Neuronal stem cell (in vitro differentiated cells): Measurements from ENCODE around the gene EXOC6.

Experiments
- DNase-seq: peaks from one replicate; pipeline ENCODE4 v3.0.0-alpha.2; 2013; ENCODE audit warnings: low spot score
- H2AFZ ChIP-seq: one replicate; pipeline ENCODE4 v1.6.1; 2013; ENCODE audit warnings: mild to moderate bottlenecking, low read length, inconsistent platforms
- H2AK5ac ChIP-seq: 2 replicates; pipeline ENCODE4 v1.6.1; 2013; ENCODE audit warnings: low read depth, mild to moderate bottlenecking, inconsistent platforms, low read length, moderate library complexity, mixed read lengths
- H2BK120ac ChIP-seq: 2 replicates; pipeline ENCODE4 v1.6.1; 2013; ENCODE audit warnings: low read depth, mild to moderate bottlenecking, inconsistent platforms, low read length, moderate library complexity, mixed read lengths
- H2BK12ac ChIP-seq: one replicate; pipeline ENCODE4 v1.6.1; 2013; ENCODE audit warnings: low read length, inconsistent platforms
- H2BK15ac ChIP-seq: 2 replicates; pipeline ENCODE4 v1.6.1; 2013; ENCODE audit warnings: mild to moderate bottlenecking, low read length, inconsistent platforms, mixed read lengths
- H2BK5ac ChIP-seq: one replicate; pipeline ENCODE4 v1.6.1; 2013; ENCODE audit warnings: inconsistent platforms, mild to moderate bottlenecking, low read length, moderate library complexity
- H3K14ac ChIP-seq: one replicate; pipeline ENCODE4 v1.6.1; 2013; ENCODE audit warnings: low read length, inconsistent platforms
- H3K18ac ChIP-seq: 2 replicates; pipeline ENCODE4 v1.6.1; 2013; ENCODE audit warnings: low read length, inconsistent platforms
- H3K23ac ChIP-seq: 2 replicates; pipeline ENCODE4 v1.6.1; 2013; ENCODE audit warnings: low read depth, mild to moderate bottlenecking, mixed read lengths, low read length, inconsistent platforms; ENCODE audit not compliant: poor library complexity
- H3K27ac ChIP-seq: replicated peaks from 3 replicates; pipeline ENCODE4 v1.5.1; 2013; ENCODE audit warnings: low read length, inconsistent platforms
- H3K27me3 ChIP-seq, 3 experiments: 2 replicates each; pipeline ENCODE4 v1.6.1; 2013; ENCODE audit warnings: low read length in 3 of 3, mild to moderate bottlenecking in 2 of 3, inconsistent platforms in 1 of 3, low read depth in 1 of 3, mixed read lengths in 1 of 3, moderate library complexity in 1 of 3; ENCODE audit not compliant: control insufficient read depth in 3 of 3, insufficient read depth in 3 of 3
- H3K36me3 ChIP-seq, 2 donors: replicated peaks in 1 of 2; 2 replicates each; pipeline ENCODE4 v1.6.1; 2013; ENCODE audit warnings: low read length in 2 of 2; ENCODE audit not compliant: control insufficient read depth in 2 of 2, insufficient read depth in 2 of 2
- H3K4ac ChIP-seq: 2 replicates; pipeline ENCODE4 v1.6.1; 2013; ENCODE audit warnings: inconsistent platforms, mild to moderate bottlenecking, low read length, moderate library complexity
- H3K4me1 ChIP-seq, 2 donors: 1 replicate in 1 of 2; 2 replicates in 1 of 2; pipeline ENCODE4 v1.6.1; 2013; ENCODE audit warnings: low read length in 2 of 2, low read depth in 1 of 2; ENCODE audit not compliant: control insufficient read depth in 2 of 2, insufficient read depth in 1 of 2
- H3K4me2 ChIP-seq: one replicate; pipeline ENCODE4 v1.6.1; 2013; ENCODE audit warnings: mild to moderate bottlenecking, low read length, inconsistent platforms; ENCODE audit not compliant: insufficient read depth, poor library complexity, severe bottlenecking
- H3K4me3 ChIP-seq, 2 donors: 2 replicates each; pipeline ENCODE4 v1.5.1; 2013; ENCODE audit warnings: low read length in 2 of 2, mild to moderate bottlenecking in 2 of 2, inconsistent platforms in 1 of 2, moderate library complexity in 1 of 2
- H3K79me1 ChIP-seq: one replicate; pipeline ENCODE4 v1.6.1; 2013; ENCODE audit warnings: low read depth, mild to moderate bottlenecking, inconsistent platforms, low read length, moderate library complexity
- H3K9ac ChIP-seq: one replicate; pipeline ENCODE4 v1.6.1; 2013; ENCODE audit warnings: mild to moderate bottlenecking, low read depth, low read length, inconsistent platforms; ENCODE audit not compliant: poor library complexity
- H3K9me3 ChIP-seq, 2 donors: replicated peaks in 1 of 2; 2 replicates each; pipeline versions ENCODE3 to v1.6.1; 2013; ENCODE audit warnings: low read length in 2 of 2, mild to moderate bottlenecking in 2 of 2, inconsistent platforms in 1 of 2, low read depth in 1 of 2, mixed read lengths in 1 of 2, moderate library complexity in 1 of 2; ENCODE audit not compliant: control insufficient read depth in 2 of 2, insufficient read depth in 1 of 2
- H4K8ac ChIP-seq: one replicate; pipeline ENCODE4 v1.6.1; 2013; ENCODE audit warnings: low read depth, mild to moderate bottlenecking, inconsistent platforms, low read length, moderate library complexity
- H4K91ac ChIP-seq: one replicate; pipeline ENCODE4 v1.6.1; 2013; ENCODE audit warnings: low read length, low read depth, mild to moderate bottlenecking, inconsistent platforms; ENCODE audit not compliant: poor library complexity
- WGBS, 2 donors: extraction: QIAGEN DNeasy Blood & Tissue Kit; methylation state at CpG; one replicate each; pipeline ENCODE4 v1.1.7; 2013; ENCODE audit warnings: missing lambda C conversion rate in 2 of 2, mixed read lengths in 1 of 2; ENCODE audit not compliant: insufficient read length in 2 of 2, insufficient replicate concordance in 1 of 2; ENCODE audit errors: extremely low coverage in 2 of 2; 5-methylcytosine and 5-hydroxymethylcytosine counted together

Gene EXOC6

DNA sequence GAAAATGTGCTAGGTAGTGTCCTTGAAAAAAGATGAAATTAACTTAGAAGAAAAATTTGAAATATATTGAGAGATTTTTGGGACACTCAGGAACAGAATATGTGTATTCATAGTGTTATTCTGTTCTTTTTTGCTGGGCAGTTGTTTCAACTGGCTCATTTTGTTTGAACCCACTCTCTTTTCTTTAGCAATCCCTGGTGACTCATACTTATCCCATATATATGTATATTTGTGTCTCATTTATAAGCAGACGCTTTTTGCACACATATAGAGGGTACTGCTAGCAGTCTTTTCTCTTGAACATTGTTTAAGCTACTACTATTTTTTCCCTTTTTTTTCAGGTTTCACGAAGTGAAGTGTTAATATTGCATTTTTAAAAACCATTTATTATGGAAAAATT lies 1.9 kb downstream of the EXOC6 start:
- H3K9me3 ChIP-seq: peaks cover 0 to 14% of the 10 kb centered on the region in 2 donors
- no peaks in the 10 kb centered on the region for H3K27me3 ChIP-seq
- no peak overlapping the region for H2BK120ac ChIP-seq
- no peak overlapping the region for H2AFZ ChIP-seq
- no peak for DNase-seq
- no CpG with 5 or more reads among the region's 2 CpGs for WGBS, 2 donors
- no peak overlapping the region for H3K18ac ChIP-seq
- H2BK12ac ChIP-seq: no peak overlapping the region
- H2AK5ac ChIP-seq: no peak overlapping the region
- H3K36me3 ChIP-seq: no peaks in the 10 kb centered on the region
- no peak overlapping the region for H3K9ac ChIP-seq
- peaks cover 2% of the 10 kb centered on the region for H3K79me1 ChIP-seq
- peaks cover 2 to 8% of the 10 kb centered on the region in 2 donors for H3K4me1 ChIP-seq
- H3K27ac ChIP-seq: no peak overlapping the region
- no peak overlapping the region for H3K4me2 ChIP-seq
- no peak overlapping the region for H2BK15ac ChIP-seq
- no peak overlapping the region for H2BK5ac ChIP-seq
- H4K8ac ChIP-seq: no peak overlapping the region
- H3K23ac ChIP-seq: no peak overlapping the region
- no peak overlapping the region for H3K4ac ChIP-seq
- H3K14ac ChIP-seq: no peak overlapping the region
- no peak overlapping the region for H3K4me3 ChIP-seq
- H4K91ac ChIP-seq: no peak overlapping the region

GRCh38 chr10:92851003-92851402 lies 2.7 kb downstream of the EXOC6 start:
- no peak overlapping the region for H4K91ac ChIP-seq
- no CpG with 5 or more reads among the region's 4 CpGs for WGBS, 2 donors
- H3K36me3 ChIP-seq: no peaks in the 10 kb centered on the region

GRCh38 chr10:92855560-92855959 lies 7.2 kb downstream of the EXOC6 start:
- H3K9ac ChIP-seq: no peak overlapping the region
- no peak overlapping the region for H3K23ac ChIP-seq
- H2BK120ac ChIP-seq: no peak overlapping the region
- peaks cover 3% of the 10 kb centered on the region for H3K79me1 ChIP-seq
- no peak overlapping the region for H3K27ac ChIP-seq
- H4K91ac ChIP-seq: no peak overlapping the region
- no peaks in the 10 kb centered on the region for H3K27me3 ChIP-seq
- H2BK15ac ChIP-seq: no peak overlapping the region
- no peak overlapping the region for H2AK5ac ChIP-seq
- no peak overlapping the region for H3K4me2 ChIP-seq
- no peak overlapping the region for H3K4ac ChIP-seq
- H3K9me3 ChIP-seq: peaks cover 8 to 32% of the 10 kb centered on the region in 2 donors
- DNase-seq: no peak
- H2BK12ac ChIP-seq: no peak overlapping the region
- WGBS, 2 donors: no CpG with 5 or more reads among the region's 3 CpGs
- no peak overlapping the region for H4K8ac ChIP-seq
- no peak overlapping the region for H2BK5ac ChIP-seq
- H3K14ac ChIP-seq: no peak overlapping the region
- H3K4me3 ChIP-seq: no peak overlapping the region
- no peaks in the 10 kb centered on the region for H3K4me1 ChIP-seq
- no peak overlapping the region for H3K18ac ChIP-seq
- no peak overlapping the region for H2AFZ ChIP-seq
- H3K36me3 ChIP-seq: no peaks in the 10 kb centered on the region

More at GRCh38 chr10:92851003-92851402, 2.7 kb downstream of the EXOC6 start:
- Histone ChIP-seq H3K14ac (no peak overlapping the region), H3K27ac (no peak overlapping the region), H3K9ac (no peak overlapping the region), H4K8ac (no peak overlapping the region), H3K4me1 (peaks cover 2 to 8% of the 10 kb centered on the region in 2 donors), H3K18ac (no peak overlapping the region), H3K27me3 (no peaks in the 10 kb centered on the region), H3K23ac (no peak overlapping the region), H2BK5ac (no peak overlapping the region), H2BK12ac (no peak overlapping the region), H2AFZ (no peak overlapping the region), H3K4ac (no peak overlapping the region), H3K4me3 (no peak overlapping the region), H3K79me1 (peaks cover 2% of the 10 kb centered on the region), H2AK5ac (no peak overlapping the region), H2BK15ac (no peak overlapping the region), H2BK120ac (no peak overlapping the region), H3K9me3 (peaks cover 0 to 14% of the 10 kb centered on the region in 2 donors), H3K4me2 (no peak overlapping the region)
- no peak for DNase-seq

- WGBS, 2 donors: no CpG with 5 or more reads among the region's 4 CpGs
- no peak overlapping the region for H3K4me3 ChIP-seq
- H3K4me1 ChIP-seq: no peaks in the 10 kb centered on the region
- no peak overlapping the region for H4K8ac ChIP-seq
- no peaks in the 10 kb centered on the region for H3K36me3 ChIP-seq
- no peak overlapping the region for H3K4me2 ChIP-seq
- H2AK5ac ChIP-seq: no peak overlapping the region
- H3K4ac ChIP-seq: no peak overlapping the region
- H3K27me3 ChIP-seq: no peaks in the 10 kb centered on the region
- H3K18ac ChIP-seq: no peak overlapping the region
- H4K91ac ChIP-seq: no peak overlapping the region
- H3K14ac ChIP-seq: no peak overlapping the region
- no peak overlapping the region for H2BK12ac ChIP-seq
- no peak for DNase-seq
- no peak overlapping the region for H2AFZ ChIP-seq
- H3K9ac ChIP-seq: no peak overlapping the region
- H3K23ac ChIP-seq: no peak overlapping the region
- no peak overlapping the region for H2BK15ac ChIP-seq
- peaks cover 8 to 34% of the 10 kb centered on the region in 2 donors for H3K9me3 ChIP-seq
- H2BK120ac ChIP-seq: no peak overlapping the region
- H3K27ac ChIP-seq: no peak overlapping the region
- H2BK5ac ChIP-seq: no peak overlapping the region
- peaks cover 4% of the 10 kb centered on the region for H3K79me1 ChIP-seq
These were observed 9.7 kb downstream of the EXOC6 start for GRCh38 chr10:92857904-92858514.
